ENCODE measurements around the gene PRDX5.

PRDX5 gene

DNA sequence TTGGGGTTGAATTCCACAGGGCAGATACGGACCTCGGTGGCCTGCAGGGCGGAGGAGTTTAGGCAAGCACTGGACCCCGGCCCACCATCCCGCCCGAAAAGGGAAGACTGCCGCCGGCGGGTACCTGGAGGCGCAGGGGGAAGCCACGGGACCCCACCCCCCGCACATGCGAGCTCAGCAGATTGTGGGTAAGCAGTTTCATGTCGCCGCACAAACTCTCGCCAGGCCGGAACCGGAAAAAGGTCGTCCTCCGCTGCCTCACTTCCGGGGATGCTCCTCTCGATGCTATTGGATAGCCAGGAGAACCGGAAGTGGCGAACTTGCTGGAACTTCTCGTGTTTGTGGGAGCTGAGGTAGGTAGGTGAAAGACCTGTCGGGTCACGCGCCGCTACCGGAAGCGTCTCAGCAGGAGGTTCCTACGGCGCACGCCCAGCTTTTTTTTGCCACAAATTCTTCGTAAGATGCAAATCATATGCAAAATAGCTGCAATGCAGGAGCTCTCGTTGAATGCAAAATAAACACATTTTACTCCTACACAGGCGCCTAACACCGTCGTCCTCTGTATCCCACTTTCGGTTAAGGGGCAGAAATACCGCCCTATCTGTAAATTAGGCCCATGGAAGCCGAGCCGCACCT lies 478 bp upstream of the PRDX5 start, which contains the start of gene TRMT112:
Gene TRMT112 (minus strand): TSS at position 235 of the 636 bp plus-strand sequence. CDS start 33 bp downstream, at position 202.
- DNase-seq (ENCODE audit: low read depth), result peak; percentile 96
- peak within 1 kb of the TSS; percentile 94 for H3K4me3 ChIP-seq (ENCODE audit: low read length)
- TF ChIP-seq, protein P1, sequence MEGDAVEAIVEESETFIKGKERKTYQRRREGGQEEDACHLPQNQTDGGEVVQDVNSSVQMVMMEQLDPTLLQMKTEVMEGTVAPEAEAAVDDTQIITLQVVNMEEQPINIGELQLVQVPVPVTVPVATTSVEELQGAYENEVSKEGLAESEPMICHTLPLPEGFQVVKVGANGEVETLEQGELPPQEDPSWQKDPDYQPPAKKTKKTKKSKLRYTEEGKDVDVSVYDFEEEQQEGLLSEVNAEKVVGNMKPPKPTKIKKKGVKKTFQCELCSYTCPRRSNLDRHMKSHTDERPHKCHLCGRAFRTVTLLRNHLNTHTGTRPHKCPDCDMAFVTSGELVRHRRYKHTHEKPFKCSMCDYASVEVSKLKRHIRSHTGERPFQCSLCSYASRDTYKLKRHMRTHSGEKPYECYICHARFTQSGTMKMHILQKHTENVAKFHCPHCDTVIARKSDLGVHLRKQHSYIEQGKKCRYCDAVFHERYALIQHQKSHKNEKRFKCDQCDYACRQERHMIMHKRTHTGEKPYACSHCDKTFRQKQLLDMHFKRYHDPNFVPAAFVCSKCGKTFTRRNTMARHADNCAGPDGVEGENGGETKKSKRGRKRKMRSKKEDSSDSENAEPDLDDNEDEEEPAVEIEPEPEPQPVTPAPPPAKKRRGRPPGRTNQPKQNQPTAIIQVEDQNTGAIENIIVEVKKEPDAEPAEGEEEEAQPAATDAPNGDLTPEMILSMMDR (conservative IDR thresholded peaks at IDR 0.05; ENCODE audit: low read length), result no peak

DNA sequence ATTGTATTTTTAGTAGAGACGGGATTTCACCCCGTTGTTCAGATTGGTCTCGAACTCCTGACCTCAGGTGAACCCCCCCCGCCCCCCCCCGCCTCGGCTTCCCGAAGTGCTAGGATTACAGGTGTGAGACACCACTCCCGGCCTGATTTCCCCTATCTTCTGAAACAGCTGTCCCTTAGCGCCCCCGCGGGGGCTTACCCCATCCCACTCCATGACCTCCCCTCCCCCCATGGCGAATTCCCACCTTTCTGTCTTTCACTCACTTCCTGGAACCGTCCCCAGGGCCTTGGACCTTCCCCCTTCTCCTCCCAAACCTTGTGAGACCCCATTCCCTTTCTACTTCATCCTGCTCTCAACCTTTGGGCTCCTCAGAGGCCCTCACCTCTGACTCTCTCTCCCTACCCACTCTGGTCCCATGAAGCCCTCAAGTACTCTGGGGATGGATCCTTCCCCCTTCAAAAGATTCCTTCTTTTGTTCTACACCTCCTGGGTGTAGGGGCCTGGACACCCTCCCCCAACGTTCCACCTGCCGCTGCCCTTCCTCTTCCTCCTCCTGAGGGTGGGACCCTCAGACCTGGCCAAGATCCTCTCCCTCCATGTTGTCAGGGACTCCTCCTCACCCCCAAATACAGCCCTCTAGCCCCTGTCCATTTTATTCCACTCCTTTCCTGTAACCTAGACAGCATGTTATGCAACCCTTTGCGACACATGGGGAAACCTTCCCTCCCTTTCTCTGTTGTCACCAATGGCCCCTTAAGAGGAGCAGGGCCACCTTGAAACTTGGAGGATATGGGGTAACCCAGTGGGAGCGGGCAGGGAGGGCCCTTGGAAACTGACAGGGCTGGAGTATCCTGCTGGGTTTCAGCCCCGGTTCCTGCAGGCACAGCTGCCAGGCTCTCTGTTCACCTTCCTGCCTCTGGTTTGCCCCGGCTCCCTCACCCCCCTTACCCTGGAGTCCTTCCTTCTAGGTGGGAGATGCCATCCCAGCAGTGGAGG lies 1.1 kb downstream of the PRDX5 start:
- peak overlapping the region; percentile 94 for H3K4me3 ChIP-seq (ENCODE audit: low read length)
- TF ChIP-seq, protein P1 (conservative IDR thresholded peaks at IDR 0.05; ENCODE audit: low read length), result no peak
- DNase-seq (ENCODE audit: low read depth), result peak; percentile 17

DNA sequence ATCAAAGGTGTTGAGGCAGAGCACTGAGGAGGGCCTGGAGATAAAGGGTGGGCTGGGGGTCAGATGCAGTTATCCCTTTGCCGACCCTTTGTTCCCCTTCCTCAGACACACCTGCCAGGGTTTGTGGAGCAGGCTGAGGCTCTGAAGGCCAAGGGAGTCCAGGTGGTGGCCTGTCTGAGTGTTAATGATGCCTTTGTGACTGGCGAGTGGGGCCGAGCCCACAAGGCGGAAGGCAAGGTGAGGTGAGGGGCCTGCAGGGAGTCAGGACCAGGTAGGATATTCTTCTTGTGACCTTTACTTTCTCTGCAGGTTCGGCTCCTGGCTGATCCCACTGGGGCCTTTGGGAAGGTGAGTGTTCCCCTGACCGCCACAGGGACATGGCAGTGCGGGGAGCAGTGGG lies 2.6 kb downstream of the PRDX5 start:
- TF ChIP-seq, protein P1 (conservative IDR thresholded peaks at IDR 0.05; ENCODE audit: low read length), result no peak
- no peak for DNase-seq (ENCODE audit: low read depth)
- no peak overlapping the region for H3K4me3 ChIP-seq (ENCODE audit: low read length)

DNA sequence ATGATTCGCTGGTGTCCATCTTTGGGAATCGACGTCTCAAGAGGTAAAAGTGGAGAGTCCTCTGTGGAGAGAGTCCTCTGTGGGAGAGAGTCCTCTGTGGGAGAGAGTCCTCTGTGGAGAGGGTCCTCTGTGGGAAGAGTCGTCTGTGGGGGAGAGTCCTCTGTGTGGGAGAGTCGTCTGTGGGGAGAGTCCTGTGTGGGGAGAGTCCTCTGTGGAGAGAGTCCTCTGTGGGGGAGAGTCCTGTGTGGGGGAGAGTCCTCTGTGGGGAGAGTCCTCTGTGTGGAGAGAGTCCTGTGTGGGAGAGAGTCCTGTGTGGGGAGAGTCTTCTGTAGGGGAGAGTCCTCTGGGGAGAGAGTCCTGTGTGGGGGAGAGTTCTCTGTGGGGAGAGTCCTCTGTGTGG lies 3.1 kb downstream of the PRDX5 start:
- H3K4me3 ChIP-seq (ENCODE audit: low read length), result no peak overlapping the region
- no peak for DNase-seq (ENCODE audit: low read depth)
- TF ChIP-seq, protein P1 (conservative IDR thresholded peaks at IDR 0.05; ENCODE audit: low read length), result no peak

DNA sequence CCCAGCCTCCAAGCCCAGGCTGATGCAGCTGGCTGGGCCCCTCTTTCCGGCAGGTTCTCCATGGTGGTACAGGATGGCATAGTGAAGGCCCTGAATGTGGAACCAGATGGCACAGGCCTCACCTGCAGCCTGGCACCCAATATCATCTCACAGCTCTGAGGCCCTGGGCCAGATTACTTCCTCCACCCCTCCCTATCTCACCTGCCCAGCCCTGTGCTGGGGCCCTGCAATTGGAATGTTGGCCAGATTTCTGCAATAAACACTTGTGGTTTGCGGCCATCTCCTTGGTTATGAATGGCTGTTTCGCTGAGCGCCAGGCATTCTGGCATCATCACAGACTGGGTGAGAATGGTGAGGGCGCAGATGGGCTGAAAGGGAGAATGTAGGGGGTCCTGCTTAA lies 3.6 kb downstream of the PRDX5 start:
- DNase-seq (ENCODE audit: low read depth), result peak; percentile 13
- TF ChIP-seq, protein P1 (conservative IDR thresholded peaks at IDR 0.05; ENCODE audit: low read length), result no peak
- no peak overlapping the region for H3K4me3 ChIP-seq (ENCODE audit: low read length)

DNA sequence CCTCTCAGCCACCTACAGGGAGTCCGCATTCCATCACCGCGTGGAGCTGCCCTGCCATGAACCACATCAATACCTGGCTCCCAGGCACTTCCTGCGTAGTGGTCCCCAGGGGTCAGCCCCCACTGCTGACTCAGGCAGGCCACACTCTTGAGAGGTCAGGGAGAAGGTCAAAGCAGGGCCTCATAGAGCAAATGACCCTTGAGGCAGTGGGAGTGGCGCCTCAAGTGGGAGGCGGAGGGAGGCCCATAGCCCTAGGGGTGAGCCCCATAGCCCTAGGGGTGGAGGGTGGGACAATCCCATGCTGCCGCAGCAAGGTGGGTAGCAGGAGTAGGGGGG lies 5.0 kb downstream of the PRDX5 start:
- H3K4me3 ChIP-seq (ENCODE audit: low read length), result no peak overlapping the region
- TF ChIP-seq, protein P1 (conservative IDR thresholded peaks at IDR 0.05; ENCODE audit: low read length), result no peak
- no peak for DNase-seq (ENCODE audit: low read depth)
